HepG2 (cell line): ENCODE data around the gene LYRM2. TPM values are rescaled to one million over a fixed set of nuclear protein-coding genes. Genes with fewer than 3 reads are reported as not detected.

Experiments
- ATAC-seq: fragments of 200-7000 bp; cut with Tn5 transposase; 3 replicates; pipeline ENCODE4 v1.9.1; 2020; ENCODE audit warnings: mild to moderate bottlenecking, moderate library complexity
- BruUV-seq: library from RNA; stranded (reverse); fragments of 400-500 nt; replicated peaks from 2 replicates; lab custom pipeline; 2021; lab: Mats Ljungman, UMichigan
- CTCF ChIA-PET: fragments of 300-600 bp; formaldehyde crosslinking; extraction: SDS; loops from one replicate; lab custom pipeline; 2021; ENCODE audit warnings: low total read pairs, inconsistent platforms, low intra/inter-chr PET ratio; lab: Yijun Ruan, JAX
- POLR2A ChIA-PET: fragments of 350-600 bp; sonication (Branson Sonifier 250); formaldehyde crosslinking; loops from one replicate; lab custom pipeline; 2020; ENCODE audit warnings: antibody characterized with exemption, inconsistent platforms; lab: Yijun Ruan, JAX
- DNase-seq: peaks from one replicate; pipeline ENCODE4 v3.0.0-alpha.2; 2015; ENCODE audit warnings: low spot score
- FAIRE-seq: peaks from 3 replicates; lab custom pipeline; 2011; peaks lifted over from hg19 to GRCh38; lab: Jason Lieb, UNC
- H2AFZ ChIP-seq: one replicate; pipeline ENCODE4 v1.6.1; 2011; ENCODE audit warnings: low read length, inconsistent platforms
- H3K27ac ChIP-seq: fragments of 300-600 bp; 3 replicates; pipeline ENCODE4 v1.8.0; 2011; ENCODE audit warnings: mixed run types, mild to moderate bottlenecking, mixed read lengths, low read length, inconsistent platforms; ENCODE audit not compliant: insufficient read depth; ENCODE audit errors: extremely low read length
- H3K27me3 ChIP-seq, 2 experiments: fragments of 200-600 bp in 1 of 2; 2 replicates in 1 of 2; 3 replicates in 1 of 2; pipeline versions ENCODE4 v1.6.0 to v1.8.0; 2011; ENCODE audit warnings: low read length in 2 of 2, mild to moderate bottlenecking in 2 of 2, moderate library complexity in 2 of 2, inconsistent platforms in 1 of 2; ENCODE audit not compliant: insufficient read depth in 2 of 2, control insufficient read depth in 1 of 2
- H3K36me3 ChIP-seq, 2 experiments: fragments of 200-600 bp in 1 of 2; replicated peaks in 1 of 2; 2 replicates in 1 of 2; 3 replicates in 1 of 2; pipeline versions ENCODE4 v1.5.1 to v1.8.0; 2011; ENCODE audit warnings: low read length in 2 of 2, inconsistent platforms in 1 of 2; ENCODE audit not compliant: insufficient read depth in 2 of 2, control insufficient read depth in 1 of 2
- H3K4me1 ChIP-seq: 2 replicates; pipeline ENCODE4 v1.5.1; 2012; ENCODE audit warnings: low read length, inconsistent platforms; ENCODE audit not compliant: insufficient read depth
- H3K4me2 ChIP-seq: 2 replicates; pipeline ENCODE4 v1.6.0; 2011; ENCODE audit warnings: low read depth, low read length, inconsistent platforms
- H3K4me3 ChIP-seq, 3 experiments: fragments of 200-600 bp in 1 of 3; sonication (generic), shearing (Covaris generic) in 1 of 3; replicated peaks in 1 of 3; 2 replicates each; pipeline ENCODE4 v1.5.1; 2011 to 2016; ENCODE audit warnings: low read length in 3 of 3, inconsistent platforms in 2 of 3, low read depth in 2 of 3, mild to moderate bottlenecking in 2 of 3, control low read depth in 1 of 3, mixed read lengths in 1 of 3; ENCODE audit not compliant: insufficient read depth in 1 of 3
- H3K79me2 ChIP-seq: one replicate; pipeline ENCODE4 v1.6.1; 2011; ENCODE audit warnings: low read length, inconsistent platforms; ENCODE audit not compliant: insufficient read depth
- H3K9ac ChIP-seq: 2 replicates; pipeline ENCODE4 v1.6.0; 2011; ENCODE audit warnings: mild to moderate bottlenecking, low read depth, low read length, inconsistent platforms; ENCODE audit not compliant: insufficient read depth
- H3K9me3 ChIP-seq: 2 replicates; pipeline ENCODE4 v1.5.1; 2012; ENCODE audit warnings: mild to moderate bottlenecking, low read length
- H4K20me1 ChIP-seq: 2 replicates; pipeline ENCODE4 v1.6.0; 2011; ENCODE audit warnings: inconsistent platforms, mild to moderate bottlenecking, low read length, moderate library complexity; ENCODE audit not compliant: insufficient read depth
- ATRX ChIP-seq: sonication (generic); formaldehyde crosslinking; IDR thresholded peaks from 2 replicates; pipeline ENCODE4 v1.4.0; 2020; ENCODE audit warnings: missing genetic modification reagents, borderline replicate concordance
- EEA1 ChIP-seq: sonication (generic); formaldehyde crosslinking; IDR thresholded peaks from 2 replicates; pipeline ENCODE4 v1.5.1; 2020; ENCODE audit warnings: mild to moderate bottlenecking, missing genetic modification reagents, borderline replicate concordance
- KLF15 ChIP-seq: sonication (generic); formaldehyde crosslinking; IDR thresholded peaks from 2 replicates; pipeline ENCODE4 v1.8.1; 2023; ENCODE audit warnings: borderline replicate concordance, mild to moderate bottlenecking, inconsistent platforms, missing genetic modification reagents, mixed read lengths
- PRDM15 ChIP-seq: sonication (generic); formaldehyde crosslinking; IDR thresholded peaks from 2 replicates; pipeline ENCODE4 v1.4.0; 2020; ENCODE audit warnings: missing genetic modification reagents
- RBAK ChIP-seq: sonication (generic); formaldehyde crosslinking; IDR thresholded peaks from 2 replicates; pipeline ENCODE4 v1.5.1; 2020; ENCODE audit warnings: mild to moderate bottlenecking, missing genetic modification reagents
- TERF1 ChIP-seq: sonication (generic); formaldehyde crosslinking; IDR thresholded peaks from 2 replicates; pipeline ENCODE4 v1.8.0; 2022; ENCODE audit warnings: mild to moderate bottlenecking, missing genetic modification reagents, moderate library complexity
- TRAFD1 ChIP-seq: sonication (generic); formaldehyde crosslinking; IDR thresholded peaks from 2 replicates; pipeline ENCODE4 v1.5.1; 2020; ENCODE audit warnings: missing genetic modification reagents, mild to moderate bottlenecking, borderline replicate concordance
- ZBTB37 ChIP-seq: sonication (generic); formaldehyde crosslinking; IDR thresholded peaks from 2 replicates; pipeline ENCODE4 v1.4.0; 2020; ENCODE audit warnings: mild to moderate bottlenecking, missing genetic modification reagents
- ZFP37 ChIP-seq: sonication (generic); formaldehyde crosslinking; IDR thresholded peaks from 2 replicates; pipeline ENCODE4 v1.4.0; 2020; ENCODE audit warnings: missing genetic modification reagents, borderline replicate concordance
- ZNF160 ChIP-seq: sonication (generic); formaldehyde crosslinking; IDR thresholded peaks from 2 replicates; pipeline ENCODE4 v1.8.0; 2022; ENCODE audit warnings: mild to moderate bottlenecking, inconsistent platforms, missing genetic modification reagents
- ZNF569 ChIP-seq: sonication (generic); formaldehyde crosslinking; IDR thresholded peaks from 2 replicates; pipeline ENCODE4 v1.5.0; 2020; ENCODE audit warnings: mild to moderate bottlenecking, missing genetic modification reagents, moderate library complexity, borderline replicate concordance
- WGBS: methylation state at CpG from one replicate; pipeline ENCODE4 v1.1.6; 2017; ENCODE audit warnings: low lambda C conversion rate; 5-methylcytosine and 5-hydroxymethylcytosine counted together
- in situ Hi-C: cut with HindIII; loops from 2 replicates; pipeline ENCODE4 v1.10.0; 2017; ENCODE audit warnings: low pct_unique_long_range_greater_than_20kb; ENCODE audit not compliant: extremely low pct_ligation_motif_present
- intact Hi-C: fragments of 100-400 bp; cut with micrococcal nuclease; formaldehyde crosslinking; loops from one replicate; pipeline ENCODE4 v1.10.0; 2022; ENCODE audit not compliant: unreplicated experiment
- polyA plus RNA-seq, 8 experiments: library from polyadenylated mRNA; depleted of rRNA in 3 of 8; stranded (reverse) in 7 of 8; unstranded in 1 of 8; fragments of >200 nt; fragmentation: Illumina TruSeq in 4 of 8; extraction: Trizol in 4 of 8; gene quantifications; 2 replicates each; pipeline versions ENCODE4 v1.2.1 to v1.2.3, GENCODE V29; 2011 to 2016; ENCODE audit warnings: low read depth in 4 of 8, missing spikeins in 1 of 8, mixed read lengths in 1 of 8; ENCODE audit not compliant: insufficient read depth in 1 of 8
- total RNA-seq, 5 experiments: library from RNA; depleted of rRNA; stranded (reverse); fragments of >200 nt; fragmentation: Illumina TruSeq; extraction: Trizol; gene quantifications; 2 replicates each; pipeline ENCODE4 v1.2.3, GENCODE V29; 2016; ENCODE audit warnings: low read depth in 1 of 5

LYRM2 gene
- total and polyA plus RNA-seq, 2 of the 13 experiments (the other 11 are each of a cell fraction or from before 2014, with no cell fraction given), result 17.8 to 32.6 TPM

GRCh38 chr6:89602166-89602565, 36.4 kb downstream of the LYRM2 start (continued):
- no peak for TF ChIP-seq ZNF160 (CRISPR knock-in tag)

GRCh38 chr6:89599727-89600126, 38.8 kb downstream of the LYRM2 start:
- in situ Hi-C loops, result no loop called here
- CTCF ChIA-PET, result no interaction called here
- TF ChIP-seq TERF1 (no peak), ZBTB37 (CRISPR knock-in tag) (no peak), PRDM15 (CRISPR knock-in tag) (no peak), ZNF569 (CRISPR knock-in tag) (no peak), TRAFD1 (no peak), ATRX (CRISPR knock-in tag) (no peak), KLF15 (no peak), EEA1 (CRISPR knock-in tag) (no peak), RBAK (CRISPR knock-in tag) (no peak), ZFP37 (CRISPR knock-in tag) (no peak)

More at GRCh38 chr6:89599727-89600126, 38.8 kb downstream of the LYRM2 start:
- Histone ChIP-seq H3K79me2 (no peaks in the 10 kb centered on the region), H3K4me3 (no peak overlapping the region), H3K27ac (no peak overlapping the region), H3K9ac (no peak overlapping the region), H3K27me3 (no peaks in the 10 kb centered on the region), H3K4me1 (no peaks in the 10 kb centered on the region), H3K4me2 (no peak overlapping the region), H3K9me3 (no peaks in the 10 kb centered on the region), H2AFZ (no peak overlapping the region), H3K36me3 (no peaks in the 10 kb centered on the region), H4K20me1 (no peaks in the 10 kb centered on the region)
- intact Hi-C loops, result loop anchor here (5.0 kb wide), 2 partner anchors 167 to 227 kb away; partner anchors contain the start of gene ANKRD6
- no TSS peak for BruUV-seq
- DNase-seq (no peak), FAIRE-seq (no peak), ATAC-seq (no peak)
- POLR2A ChIA-PET, result no interaction called here
- WGBS, result 43% methylated on average over 4 of the region's 7 CpGs
